Tibial nerve (tissue), 3 donors: ENCODE results near the gene LRP8.

Source experiments
- CTCF ChIP-seq, 5 experiments: fragments of 200-600 bp in 3 of 5; fragments of 450-650 bp in 2 of 5; sonication (generic) in 3 of 5; IDR thresholded peaks; one replicate each; pipeline ENCODE4 v1.5.1; 2016 to 2019; ENCODE audit warnings: antibody characterized with exemption in 5 of 5, mild to moderate bottlenecking in 3 of 5, moderate library complexity in 2 of 5
- POLR2A ChIP-seq, 2 donors: fragments of 450-650 bp; IDR thresholded peaks; one replicate each; pipeline ENCODE4 v1.6.1; 2017; ENCODE audit warnings: antibody characterized with exemption in 2 of 2, mild to moderate bottlenecking in 2 of 2, moderate library complexity in 2 of 2

- TF ChIP-seq CTCF (IDR thresholded peaks at IDR 0.05): no peak
- no peak for TF ChIP-seq POLR2A (IDR thresholded peaks at IDR 0.05)
These were observed 4.3 kb upstream of the LRP8 start for GRCh38 chr1:53332186-53332564.
